Activated CD4-positive, alpha-beta T cell treated with anti-CD3 and anti-CD28 coated beads, Interleukin-2, amount 50 U/mL, for 24 hours (primary cell): ENCODE results near the gene PALMD.

Experiments used
- DNase-seq, 2 donors: peaks; one replicate each; pipeline ENCODE4 v3.0.0-alpha.2; 2020; ENCODE audit warnings: low read depth in 1 of 2, low spot score in 1 of 2

The PALMD gene

GRCh38 chr1:99658031-99658290, 12.0 kb downstream of the PALMD start:
- no peak for DNase-seq

GRCh38 chr1:99659755-99660210, 13.9 kb downstream of the PALMD start:
- no peak for DNase-seq

DNA sequence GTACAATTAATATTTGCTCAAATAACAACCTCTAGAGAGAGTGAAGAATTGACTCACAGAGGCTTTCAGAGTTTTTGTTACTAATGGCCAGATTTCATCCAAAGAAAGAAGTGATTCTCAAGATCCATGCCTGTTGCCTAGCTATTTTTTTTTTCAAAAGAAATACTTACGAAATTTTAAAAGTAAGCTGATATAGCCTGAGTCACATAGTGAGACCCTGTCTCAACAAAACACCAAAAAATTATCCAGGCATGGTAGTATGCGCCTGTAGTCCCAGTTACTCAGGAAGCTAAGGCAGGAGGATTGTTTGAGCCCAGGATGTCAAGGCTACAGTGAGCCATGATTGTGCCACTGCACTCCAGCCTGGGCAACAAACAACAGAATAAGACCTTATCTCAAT, 14.6 kb downstream of the PALMD start:
- no peak for DNase-seq

DNA sequence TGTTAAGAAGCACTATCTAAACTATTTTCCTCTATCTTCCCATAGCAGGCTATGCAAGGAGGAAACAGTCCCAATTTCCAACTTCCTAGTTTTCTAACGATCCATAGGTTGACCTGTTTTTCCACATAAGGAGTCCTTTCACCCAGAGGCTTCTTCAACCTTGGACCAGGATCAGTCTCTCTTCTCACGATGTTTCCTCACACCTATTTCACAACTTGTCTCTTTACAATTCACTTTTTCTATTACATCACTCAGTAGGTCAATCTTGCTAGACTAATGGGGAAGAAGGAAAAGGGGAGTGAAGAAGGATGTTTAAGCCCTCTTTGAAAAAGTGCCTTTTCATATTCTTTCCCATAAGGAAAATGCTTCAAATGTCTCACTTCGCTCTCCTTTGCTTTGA, 15.9 kb downstream of the PALMD start:
- no peak for DNase-seq

GRCh38 chr1:99662539-99663080, 16.7 kb downstream of the PALMD start:
- no peak for DNase-seq

DNA sequence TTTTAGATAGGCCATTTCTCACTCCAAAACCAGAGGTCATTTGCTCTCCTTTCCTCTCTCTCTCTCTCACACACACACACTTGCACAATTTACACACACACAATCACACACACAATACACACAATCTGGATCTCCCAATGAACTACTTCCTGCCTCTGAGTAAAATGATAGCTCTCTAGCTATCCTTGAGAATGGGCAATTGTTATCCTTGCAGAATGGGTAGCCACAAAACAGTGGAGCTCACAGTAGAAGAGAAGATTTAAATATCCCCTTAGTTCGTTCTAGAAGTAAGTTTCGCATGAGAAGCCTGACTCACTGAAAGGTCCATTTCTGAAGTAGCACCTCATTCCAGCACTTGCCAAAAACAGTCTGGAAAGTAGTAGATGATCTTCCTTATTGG, 17.6 kb downstream of the PALMD start:
- no peak for DNase-seq

- DNase-seq, result no peak
Observed at GRCh38 chr1:99665212-99665611, 19.3 kb downstream of the PALMD start.

- DNase-seq, result no peak
Observed at GRCh38 chr1:99669376-99669775, 23.5 kb downstream of the PALMD start.

- no peak for DNase-seq
Observed at GRCh38 chr1:99669821-99670220, 23.9 kb downstream of the PALMD start.

DNA sequence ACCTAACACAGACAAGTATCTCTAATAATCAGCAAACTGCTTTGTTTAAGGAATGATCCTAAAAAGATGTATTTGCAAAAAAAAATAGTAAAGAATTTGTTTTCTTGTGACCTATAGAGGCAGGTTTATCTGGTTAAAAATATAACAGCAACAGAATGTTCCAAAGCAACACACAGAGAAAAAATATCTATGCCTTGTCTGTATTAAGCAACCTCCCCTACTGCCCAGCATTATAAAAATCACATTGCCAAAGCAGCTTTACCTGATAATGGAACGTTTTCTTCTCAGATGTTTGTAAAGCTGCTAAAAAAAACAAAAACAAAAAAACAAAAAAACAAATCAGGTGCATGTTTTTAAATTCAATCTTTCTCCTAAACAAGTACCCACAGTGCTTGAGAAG, 24.7 kb downstream of the PALMD start:
- no peak for DNase-seq

- no peak for DNase-seq
Observed at GRCh38 chr1:99672038-99672437, 26.1 kb downstream of the PALMD start.

- DNase-seq, result no peak
Observed at GRCh38 chr1:99672530-99673213, 26.8 kb downstream of the PALMD start.

DNA sequence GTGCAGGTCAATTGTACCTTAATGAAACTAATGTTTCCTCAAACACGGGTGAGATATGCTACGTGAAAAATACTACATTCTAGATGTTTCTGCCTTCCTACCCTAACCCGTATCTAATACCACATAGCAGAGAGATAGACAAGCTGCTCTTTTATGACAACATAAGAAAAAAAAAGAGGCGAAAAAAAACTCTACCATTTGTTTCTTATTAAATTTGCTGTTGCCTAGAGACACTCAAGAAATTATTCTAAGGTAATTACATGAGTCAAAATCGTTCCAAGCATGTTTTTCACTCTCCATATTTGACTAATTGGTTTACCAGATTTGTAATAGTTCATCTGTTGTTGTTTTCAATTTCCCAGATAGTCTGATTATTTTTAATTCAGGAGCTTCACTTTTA, 27.4 kb downstream of the PALMD start:
- DNase-seq, result no peak

GRCh38 chr1:99674115-99675064, 28.5 kb downstream of the PALMD start:
- no peak for DNase-seq

DNA sequence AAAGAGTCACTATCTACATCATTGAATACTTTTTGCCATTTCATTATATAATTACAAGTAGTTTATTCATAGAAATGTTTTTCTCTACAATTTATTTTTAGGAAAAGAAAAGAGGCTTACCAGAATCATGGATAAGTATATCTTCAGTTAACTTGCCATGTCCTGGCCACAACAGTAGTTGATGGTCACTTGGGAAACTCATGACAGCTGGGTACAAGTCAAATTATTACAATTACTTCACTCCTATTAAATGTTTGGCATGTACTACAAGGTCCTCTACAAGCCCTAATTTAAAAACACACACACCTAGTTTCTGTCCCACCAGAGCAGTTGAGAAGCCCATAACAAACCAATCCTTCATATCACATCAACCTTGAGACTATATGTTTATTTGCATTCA, 29.4 kb downstream of the PALMD start:
- DNase-seq, result no peak

GRCh38 chr1:99675994-99676393, 30.1 kb downstream of the PALMD start:
- no peak for DNase-seq

DNA sequence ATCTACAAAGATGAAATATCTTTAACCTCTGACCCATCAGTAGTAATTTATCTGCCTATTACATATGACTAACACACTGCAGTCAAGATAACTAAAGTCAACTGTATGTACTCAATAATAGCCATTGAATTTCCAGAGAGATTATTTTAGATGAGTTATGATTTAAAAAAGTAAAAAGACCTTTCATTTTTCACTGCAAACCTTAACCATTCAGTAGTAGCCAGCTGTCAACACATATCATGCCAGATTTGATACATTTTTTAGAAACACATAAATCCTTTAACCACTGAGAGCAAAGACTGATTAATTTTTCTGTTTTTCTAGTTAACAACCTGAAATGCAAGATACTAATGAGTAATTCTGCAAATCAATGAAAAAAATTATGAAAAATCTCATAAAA, 31.0 kb downstream of the PALMD start:
- DNase-seq, result no peak

- DNase-seq, result no peak
Observed at GRCh38 chr1:99677416-99677815, 31.5 kb downstream of the PALMD start.

GRCh38 chr1:99680270-99680669, 34.4 kb downstream of the PALMD start:
- no peak for DNase-seq

GRCh38 chr1:99681583-99681982, 35.7 kb downstream of the PALMD start:
- no peak for DNase-seq

GRCh38 chr1:99682291-99682751, 36.4 kb downstream of the PALMD start:
- no peak for DNase-seq

GRCh38 chr1:99685516-99686180, 39.7 kb downstream of the PALMD start:
- peak in 1 of 2 donors; percentile 3 for DNase-seq
